Prostate gland (tissue), 2 donors: ENCODE results near the gene CUX1.

Source experiments
- CTCF ChIP-seq, 4 experiments: fragments of 200-600 bp in 2 of 4; fragments of 450-650 bp in 2 of 4; sonication (generic) in 2 of 4; IDR thresholded peaks; 1 replicate in 3 of 4; 2 replicates in 1 of 4; pipeline ENCODE4 v1.5.1; 2016 to 2019; ENCODE audit warnings: antibody characterized with exemption in 4 of 4, mild to moderate bottlenecking in 2 of 4, moderate library complexity in 2 of 4
- POLR2A ChIP-seq: fragments of 450-650 bp; IDR thresholded peaks from one replicate; pipeline ENCODE4 v1.6.1; 2016; ENCODE audit warnings: antibody characterized with exemption, mild to moderate bottlenecking
- POLR2AphosphoS5 ChIP-seq: sonication (generic); formaldehyde crosslinking; IDR thresholded peaks from one replicate; pipeline ENCODE4 v1.6.1; 2017; ENCODE audit warnings: antibody characterized with exemption

- TF ChIP-seq CTCF (IDR thresholded peaks at IDR 0.05) (no peak), POLR2AphosphoS5 (no peak), POLR2A (no peak)
Observed at GRCh38 chr7:102191556-102192379, 374.3 kb downstream of the CUX1 start.
